Keratinocyte (primary cell): ENCODE results near the gene RABL2B.

Experiments used
- CTCF ChIP-seq, 3 experiments: IDR thresholded peaks in 1 of 3; conservative IDR thresholded peaks in 1 of 3; optimal IDR thresholded peaks in 1 of 3; 2 replicates in 2 of 3; 3 replicates in 1 of 3; pipeline versions ENCODE3 to v1.5.1; 2011; ENCODE audit warnings: low read length in 3 of 3, mild to moderate bottlenecking in 3 of 3, moderate library complexity in 2 of 3, control low read depth in 1 of 3, inconsistent platforms in 1 of 3; ENCODE audit not compliant: insufficient read depth in 2 of 3; ENCODE audit errors: extremely low read depth in 1 of 3
- EZH2 ChIP-seq: IDR thresholded peaks from one replicate; pipeline ENCODE4 v1.6.1; 2012; ENCODE audit warnings: inconsistent platforms, mild to moderate bottlenecking, low read length, moderate library complexity

GRCh38 chr22:50730941-50731661, 52.3 kb downstream of the RABL2B start:
- TF ChIP-seq CTCF (optimal IDR thresholded peaks at IDR 0.05 in 1 of 3, IDR thresholded peaks at IDR 0.05 in 1 of 3, conservative IDR thresholded peaks at IDR 0.05 in 1 of 3; ENCODE audit: extremely low read depth in 1 of 3, insufficient read depth in 2 of 3, low read length in 3 of 3) (no peak), EZH2 (no peak)
